Activated CD8-positive, alpha-beta memory T cell treated with anti-CD3 and anti-CD28 coated beads for 36 hours (primary cell): ENCODE measurements around the gene FAAP100. TPM values are rescaled to one million over a fixed set of nuclear protein-coding genes. Genes with fewer than 3 reads are reported as not detected.

Source experiments
- CTCF ChIA-PET: fragments of 350-600 bp; sonication (Branson Sonifier 250); formaldehyde crosslinking; loops from one replicate; lab custom pipeline; 2021; ENCODE audit warnings: antibody characterized with exemption; lab: Charles Lee
- POLR2A ChIA-PET: fragments of 350-600 bp; sonication (Branson Sonifier 250); formaldehyde crosslinking; loops from one replicate; lab custom pipeline; 2021; ENCODE audit warnings: antibody characterized with exemption; lab: Charles Lee
- total RNA-seq, 2 experiments: library from RNA; stranded (reverse); gene quantifications; one replicate each; pipeline ENCODE4 v1.2.3, GENCODE V29; 2021

FAAP100 gene
- total RNA-seq, 2 experiments from 2014 or later = 50.6 to 55.8 TPM

- POLR2A ChIA-PET = interaction anchor here (0.6 kb wide), 1 partner anchor 305 kb away, joined by 9 read pairs; no protein-coding TSS in a partner anchor
- CTCF ChIA-PET = interaction anchor here (1.1 kb wide), 1 partner anchor 12 kb away, joined by 3 read pairs; no protein-coding TSS in a partner anchor
These were observed 25.9 kb upstream of the FAAP100 start for GRCh38 chr17:81578038-81578441.

GRCh38 chr17:81577278-81578000 is 25.3 kb upstream of the FAAP100 start:
- POLR2A ChIA-PET = interaction anchor here (0.6 kb wide), 1 partner anchor 306 kb away, joined by 9 read pairs; no protein-coding TSS in a partner anchor

GRCh38 chr17:81576621-81577277 is 24.6 kb upstream of the FAAP100 start:
- CTCF ChIA-PET = interaction anchor here (1.1 kb wide), 1 partner anchor 11 kb away, joined by 3 read pairs; no protein-coding TSS in a partner anchor
- POLR2A ChIA-PET = no interaction called here

More at GRCh38 chr17:81577278-81578000, 25.3 kb upstream of the FAAP100 start:
- CTCF ChIA-PET = interaction anchor here (0.6 to 1.1 kb wide), 2 partner anchors 12 to 282 kb away, joined by 3 read pairs; no protein-coding TSS in a partner anchor

- CTCF ChIA-PET = no interaction called here
- POLR2A ChIA-PET = no interaction called here
These were observed 23.7 kb upstream of the FAAP100 start for GRCh38 chr17:81575836-81576235.

- ChIA-PET POLR2A (no interaction called here), CTCF (interaction anchor here (1.4 kb wide), 1 partner anchor 7 kb away, joined by 3 read pairs; no protein-coding TSS in a partner anchor)
These were observed 22.4 kb upstream of the FAAP100 start for GRCh38 chr17:81574643-81574956.

- CTCF ChIA-PET = interaction anchor here (1.4 kb wide), 1 partner anchor 8 kb away, joined by 3 read pairs; no protein-coding TSS in a partner anchor
- POLR2A ChIA-PET = no interaction called here
These were observed 21.9 kb upstream of the FAAP100 start for GRCh38 chr17:81573794-81574642.

GRCh38 chr17:81572563-81573168 is 20.5 kb upstream of the FAAP100 start:
- CTCF ChIA-PET = no interaction called here
- POLR2A ChIA-PET = interaction anchor here (0.6 kb wide), 1 partner anchor 76 kb away, joined by 3 read pairs; no protein-coding TSS in a partner anchor

- POLR2A ChIA-PET = no interaction called here
- CTCF ChIA-PET = no interaction called here
These were observed 18.8 kb upstream of the FAAP100 start for GRCh38 chr17:81570964-81571363.

- ChIA-PET POLR2A (no interaction called here), CTCF (no interaction called here)
These were observed 17.9 kb upstream of the FAAP100 start for GRCh38 chr17:81569986-81570514.

- CTCF ChIA-PET = interaction anchor here (0.6 to 1.1 kb wide), 2 partner anchors 15 to 503 kb away, joined by 3 to 4 read pairs; no protein-coding TSS in a partner anchor
- POLR2A ChIA-PET = no interaction called here
These were observed 16.3 kb upstream of the FAAP100 start for GRCh38 chr17:81568416-81568815.

- POLR2A ChIA-PET = no interaction called here
- CTCF ChIA-PET = interaction anchor here (0.6 kb wide), 1 partner anchor 75 kb away, joined by 3 read pairs; no protein-coding TSS in a partner anchor
These were observed 15.0 kb upstream of the FAAP100 start for GRCh38 chr17:81567191-81567590.

- POLR2A ChIA-PET = no interaction called here
- CTCF ChIA-PET = interaction anchor here (1.5 to 1.7 kb wide), 2 partner anchors 11 to 35 kb away, joined by 3 to 5 read pairs; no protein-coding TSS in a partner anchor
These were observed 14.4 kb upstream of the FAAP100 start for GRCh38 chr17:81566461-81567126.

- ChIA-PET POLR2A (no interaction called here), CTCF (interaction anchor here (0.6 to 1.7 kb wide), 5 partner anchors 11 to 343 kb away, joined by 3 to 5 read pairs (median 3); no protein-coding TSS in a partner anchor)
These were observed 13.1 kb upstream of the FAAP100 start for GRCh38 chr17:81565231-81565630.

- CTCF ChIA-PET = interaction anchor here (0.6 to 0.7 kb wide), 3 partner anchors 10 to 343 kb away, joined by 3 read pairs; no protein-coding TSS in a partner anchor
- POLR2A ChIA-PET = no interaction called here
These were observed 12.6 kb upstream of the FAAP100 start for GRCh38 chr17:81564778-81565177.

- ChIA-PET POLR2A (no interaction called here), CTCF (no interaction called here)
These were observed 11.9 kb upstream of the FAAP100 start for GRCh38 chr17:81563861-81564586.

GRCh38 chr17:81561494-81561885 is 9.3 kb upstream of the FAAP100 start:
- ChIA-PET CTCF (no interaction called here), POLR2A (no interaction called here)
